ENCODE data around the gene PTPRN2. TPM values are rescaled to one million over a fixed set of nuclear protein-coding genes. Genes with fewer than 3 reads are reported as not detected.

Gene PTPRN2
- total RNA-seq, 1 experiment from 2014 or later: 2.1 TPM

DNA sequence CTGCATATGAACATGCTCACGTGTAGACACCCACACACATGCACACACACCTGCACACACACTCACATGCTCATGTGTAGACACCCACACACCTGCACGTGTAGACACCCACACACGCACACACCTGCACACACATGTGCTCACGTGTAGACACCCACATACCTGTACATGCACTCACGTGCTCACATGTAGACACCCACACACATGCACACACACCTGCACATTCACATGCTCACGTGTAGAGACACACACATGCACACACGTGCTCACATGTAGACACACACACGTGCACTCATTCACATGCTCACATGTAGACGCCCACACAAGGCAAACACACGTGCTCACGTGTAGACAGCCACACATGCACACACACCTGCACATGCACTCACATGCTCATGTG lies 275.8 kb downstream of the PTPRN2 start:
- Histone ChIP-seq H2AFZ (ENCODE audit: low read depth, low read length, poor library complexity, severe bottlenecking) (no peak overlapping the region), H3K9me3 (ENCODE audit: control insufficient read depth in 1 of 2, insufficient read depth in 1 of 2, low read depth in 1 of 2, low read length in 2 of 2) (peaks cover 4 to 8% of the 10 kb centered on the region in 2 experiments; a peak in 2 of 4 replicates), H3K4me1 (ENCODE audit: control insufficient read depth in 1 of 2, insufficient read depth in 2 of 2, low read length in 2 of 2) (no peaks in the 10 kb centered on the region), H3K27me3 (ENCODE audit: insufficient read depth, low read length) (no peaks in the 10 kb centered on the region), H3K9me2 (ENCODE audit: insufficient read depth) (no peaks in the 10 kb centered on the region), H3K9ac (ENCODE audit: low read length) (no peak overlapping the region), H3K4me2 (ENCODE audit: low read length) (no peak overlapping the region), H3K79me2 (ENCODE audit: insufficient read depth, low read length) (no peaks in the 10 kb centered on the region), H3K27ac (ENCODE audit: low read depth, low read length) (no peak overlapping the region), H4K20me1 (ENCODE audit: insufficient read depth) (no peaks in the 10 kb centered on the region), H3K36me3 (ENCODE audit: control insufficient read depth in 1 of 2, insufficient read depth in 2 of 2, low read length in 2 of 2) (no peaks in the 10 kb centered on the region), H3K4me3 (replicated peaks in 1 of 2; ENCODE audit: low read depth in 1 of 2, low read length in 2 of 2) (no peak overlapping the region)
- no TSS peak for BruUV-seq (replicated peaks)
- DNase-seq (ENCODE audit: low read depth, low spot score): no peak
- ChIA-PET RAD21 (ENCODE audit: low non-redundant PET in 1 of 2, low total read pairs in 2 of 2, uncharacterized antibody in 2 of 2, unreplicated experiment in 2 of 2) (no interaction called here), POLR2A (no interaction called here), CTCF (no interaction called here)
- ATAC-seq: no peak
- intact Hi-C loops (cut with micrococcal nuclease): no loop called here
- TF ChIP-seq JUND (IDR thresholded peaks at IDR 0.05): no peak
- TF ChIP-seq RAD21 (IDR thresholded peaks at IDR 0.05; ENCODE audit: low read depth): no peak
- no peak for TF ChIP-seq POLR2A (IDR thresholded peaks at IDR 0.05; ENCODE audit: borderline replicate concordance, extremely low read depth, insufficient read depth, insufficient read length)
- TF ChIP-seq SIN3A (IDR thresholded peaks at IDR 0.05; ENCODE audit: low read depth): no peak
- TF ChIP-seq ELF1 (IDR thresholded peaks at IDR 0.05; ENCODE audit: borderline replicate concordance, low read depth): no peak
- TF ChIP-seq EZH2 (IDR thresholded peaks at IDR 0.05): no peak
- no peak for TF ChIP-seq CBX3 (IDR thresholded peaks at IDR 0.05; ENCODE audit: low read depth)
- no peak for TF ChIP-seq CEBPB (IDR thresholded peaks at IDR 0.05; ENCODE audit: low read depth)
- TF ChIP-seq, protein P1, sequence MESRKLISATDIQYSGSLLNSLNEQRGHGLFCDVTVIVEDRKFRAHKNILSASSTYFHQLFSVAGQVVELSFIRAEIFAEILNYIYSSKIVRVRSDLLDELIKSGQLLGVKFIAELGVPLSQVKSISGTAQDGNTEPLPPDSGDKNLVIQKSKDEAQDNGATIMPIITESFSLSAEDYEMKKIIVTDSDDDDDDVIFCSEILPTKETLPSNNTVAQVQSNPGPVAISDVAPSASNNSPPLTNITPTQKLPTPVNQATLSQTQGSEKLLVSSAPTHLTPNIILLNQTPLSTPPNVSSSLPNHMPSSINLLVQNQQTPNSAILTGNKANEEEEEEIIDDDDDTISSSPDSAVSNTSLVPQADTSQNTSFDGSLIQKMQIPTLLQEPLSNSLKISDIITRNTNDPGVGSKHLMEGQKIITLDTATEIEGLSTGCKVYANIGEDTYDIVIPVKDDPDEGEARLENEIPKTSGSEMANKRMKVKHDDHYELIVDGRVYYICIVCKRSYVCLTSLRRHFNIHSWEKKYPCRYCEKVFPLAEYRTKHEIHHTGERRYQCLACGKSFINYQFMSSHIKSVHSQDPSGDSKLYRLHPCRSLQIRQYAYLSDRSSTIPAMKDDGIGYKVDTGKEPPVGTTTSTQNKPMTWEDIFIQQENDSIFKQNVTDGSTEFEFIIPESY (IDR thresholded peaks at IDR 0.05; ENCODE audit: extremely low read depth, insufficient replicate concordance, low read length): no peak
- TF ChIP-seq ZFX (IDR thresholded peaks at IDR 0.05): no peak
- TF ChIP-seq ZNF274 (IDR thresholded peaks at IDR 0.05; ENCODE audit: low read depth, low read length): no peak
- no peak for TF ChIP-seq YY1 (IDR thresholded peaks at IDR 0.05; ENCODE audit: extremely low read depth, insufficient replicate concordance, low read depth, low read length)
- no peak for TF ChIP-seq POLR2AphosphoS5 (IDR thresholded peaks at IDR 0.05; ENCODE audit: low read depth, low read length)
- TF ChIP-seq TCF7L2 (IDR thresholded peaks at IDR 0.05; ENCODE audit: borderline replicate concordance, extremely low read depth, insufficient read depth, insufficient read length): no peak
